Stimulated activated CD4-positive, alpha-beta T cell treated with anti-CD3 and anti-CD28 coated beads, Interleukin-15, amount 100 ng/mL, for 24 hours (primary cell): Measurements from ENCODE around the gene NCKAP1.
"Not testable (repeated sequence)": the region's sequence is repeated elsewhere in the genome, so short reads cannot be mapped to it uniquely, and the experiment has no call there.

Source experiments
- DNase-seq: peaks from one replicate; pipeline ENCODE4 v3.0.0-alpha.2; 2020

Gene NCKAP1

GRCh38 chr2:183035954-183036669 lies 2.1 kb downstream of the NCKAP1 start:
- DNase-seq, result no peak

DNA sequence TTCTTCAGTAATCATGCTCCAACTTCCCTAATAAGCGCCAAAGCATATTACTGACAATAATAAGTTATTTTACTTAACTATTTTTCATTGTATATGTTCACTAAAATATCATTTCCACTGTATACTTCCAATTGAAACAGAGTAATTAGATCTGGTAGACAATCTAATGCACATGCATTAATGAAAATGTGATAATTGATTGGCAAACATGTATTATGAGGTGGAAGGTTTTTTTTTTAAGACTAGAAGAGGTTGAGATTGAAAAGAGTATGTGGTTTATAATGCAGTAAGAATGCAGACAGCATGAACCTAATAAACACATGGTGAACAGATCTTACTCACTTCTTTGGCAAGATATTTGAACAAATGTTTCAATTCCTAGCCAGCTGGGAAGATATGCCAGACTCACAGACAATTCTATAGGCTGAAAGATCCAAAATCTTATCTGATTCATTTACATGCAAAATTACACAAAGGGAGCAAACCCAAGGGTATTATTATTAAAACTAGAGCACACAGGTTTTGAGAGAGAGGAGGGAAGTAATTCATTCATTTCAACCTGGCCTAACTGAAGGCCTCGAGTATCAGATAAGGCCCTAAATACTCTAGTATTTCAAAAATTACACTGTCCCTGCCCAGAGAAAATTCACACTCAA lies 2.8 kb downstream of the NCKAP1 start:
- DNase-seq, result no peak

GRCh38 chr2:183034806-183035205 lies 3.5 kb downstream of the NCKAP1 start:
- DNase-seq, result no peak

GRCh38 chr2:183033951-183034350 lies 4.3 kb downstream of the NCKAP1 start:
- no peak for DNase-seq

GRCh38 chr2:183031911-183032794 lies 6.1 kb downstream of the NCKAP1 start:
- no peak for DNase-seq

DNA sequence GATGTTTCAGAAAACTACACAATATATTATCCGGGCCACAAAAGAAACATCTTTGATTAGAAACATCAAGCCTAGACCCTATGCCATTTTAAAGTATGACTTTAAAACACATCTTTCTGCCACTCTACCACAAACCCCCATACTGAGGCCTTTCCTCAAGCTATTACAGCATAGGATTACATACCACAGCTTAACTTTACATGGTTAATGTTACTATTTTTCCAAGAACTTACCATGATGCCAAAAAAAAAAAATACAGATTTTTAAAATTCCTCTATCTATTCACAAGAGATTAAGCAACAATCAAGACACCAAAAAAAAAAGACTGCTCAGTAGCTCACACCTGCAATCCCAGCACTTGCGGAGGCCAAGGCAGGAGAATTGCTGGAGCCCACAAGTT lies 9.0 kb downstream of the NCKAP1 start:
- DNase-seq, result no peak

- DNase-seq, result no peak
These were observed 10.1 kb downstream of the NCKAP1 start for GRCh38 chr2:183028108-183028507.

GRCh38 chr2:183027443-183027842 lies 10.8 kb downstream of the NCKAP1 start:
- no peak for DNase-seq

- DNase-seq, result no peak
These were observed 11.8 kb downstream of the NCKAP1 start for GRCh38 chr2:183026424-183026823.

- DNase-seq, result no peak
These were observed 12.3 kb downstream of the NCKAP1 start for GRCh38 chr2:183025993-183026392.

GRCh38 chr2:183024339-183025095 lies 13.7 kb downstream of the NCKAP1 start:
- DNase-seq, result no peak

DNA sequence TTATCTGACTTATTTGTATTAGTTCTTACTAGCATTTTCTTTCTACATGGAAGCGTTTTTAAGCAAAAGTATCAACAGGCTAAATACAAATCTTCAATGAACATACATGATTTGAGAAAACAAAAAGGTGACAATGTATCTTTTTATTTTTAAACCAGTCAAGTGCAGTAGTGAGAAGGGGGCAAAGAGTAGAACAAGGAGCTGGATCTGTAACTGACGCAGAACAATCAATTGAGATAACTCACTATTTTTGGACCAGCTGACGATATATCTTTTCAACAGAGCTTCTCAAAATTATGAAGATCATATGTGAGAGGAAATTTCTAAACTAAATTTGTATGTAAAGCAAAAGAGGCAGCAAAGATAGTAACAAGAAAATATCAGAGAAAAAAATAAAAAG lies 15.5 kb downstream of the NCKAP1 start:
- no peak for DNase-seq

DNA sequence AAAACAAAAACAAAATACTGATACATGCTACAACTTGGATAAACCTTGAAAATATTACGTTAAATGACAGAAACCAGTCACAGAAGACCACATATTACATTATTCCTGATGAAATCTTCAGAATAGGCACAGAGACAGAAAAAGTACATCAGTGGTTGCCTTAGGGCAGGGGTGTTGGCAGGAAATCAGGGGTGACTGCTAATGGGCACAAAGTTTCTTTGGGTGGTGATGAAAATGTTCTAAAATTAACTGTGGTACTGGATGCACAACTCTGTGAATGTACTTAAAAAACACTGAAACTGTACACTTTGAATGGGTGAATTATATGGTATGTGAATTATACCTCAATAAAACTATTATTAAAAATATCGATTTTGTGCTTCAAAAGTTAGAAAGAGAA lies 16.6 kb downstream of the NCKAP1 start:
- DNase-seq, result no peak

DNA sequence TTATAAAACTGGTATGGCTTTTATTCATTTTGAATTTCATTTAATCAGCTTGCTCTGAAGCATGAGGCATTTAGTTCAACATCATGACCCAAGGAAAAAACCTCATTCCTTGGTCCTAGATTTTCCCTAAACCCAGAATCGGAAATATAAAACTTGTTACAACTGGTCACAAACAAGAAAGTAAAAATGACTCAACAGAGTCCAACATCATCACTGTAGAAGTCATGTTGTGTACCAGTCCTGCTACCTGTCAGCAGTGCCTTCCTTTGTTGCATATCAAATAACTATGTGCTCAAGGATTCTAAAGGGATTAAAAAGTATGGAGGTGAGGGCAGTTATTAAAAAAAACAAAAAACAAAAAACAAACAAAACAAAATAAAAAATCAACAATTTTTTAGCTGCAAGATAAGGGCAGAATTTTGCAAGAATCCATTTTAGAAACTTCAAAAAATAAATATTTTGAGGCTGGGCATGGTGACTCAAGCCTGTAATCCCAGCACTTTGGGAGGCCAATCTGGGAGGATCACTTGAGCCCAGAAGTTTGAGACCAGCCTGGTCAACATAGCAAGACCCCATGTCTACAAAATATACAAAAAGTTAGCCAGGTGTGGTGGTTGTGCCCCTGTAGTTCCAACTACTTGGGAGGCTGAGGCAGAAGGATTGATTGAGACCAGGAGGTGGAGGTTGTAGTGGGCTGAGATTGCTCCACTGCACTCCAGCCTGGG lies 18.4 kb downstream of the NCKAP1 start:
- DNase-seq, result no peak

GRCh38 chr2:183017845-183018244 lies 20.4 kb downstream of the NCKAP1 start:
- not testable (repeated sequence) for DNase-seq

DNA sequence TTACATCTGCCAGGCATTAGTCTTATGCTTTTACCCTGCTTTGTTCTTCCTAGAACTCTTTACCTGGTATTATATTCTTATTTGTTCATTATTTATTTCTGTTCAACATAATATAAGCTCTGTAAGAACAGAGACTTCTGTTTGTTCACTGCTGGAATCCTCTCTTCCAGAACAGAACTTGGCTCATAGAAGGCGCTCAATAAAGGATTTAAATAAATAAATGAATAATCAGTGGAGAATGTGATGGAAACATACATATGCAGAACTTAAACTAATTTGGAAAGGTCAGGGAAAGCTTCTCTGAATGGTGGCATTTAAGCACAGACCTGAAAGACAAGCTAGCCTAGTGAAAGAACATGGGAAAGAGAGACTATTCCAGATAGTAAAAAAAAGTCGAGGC lies 24.3 kb downstream of the NCKAP1 start:
- DNase-seq, result no peak

DNA sequence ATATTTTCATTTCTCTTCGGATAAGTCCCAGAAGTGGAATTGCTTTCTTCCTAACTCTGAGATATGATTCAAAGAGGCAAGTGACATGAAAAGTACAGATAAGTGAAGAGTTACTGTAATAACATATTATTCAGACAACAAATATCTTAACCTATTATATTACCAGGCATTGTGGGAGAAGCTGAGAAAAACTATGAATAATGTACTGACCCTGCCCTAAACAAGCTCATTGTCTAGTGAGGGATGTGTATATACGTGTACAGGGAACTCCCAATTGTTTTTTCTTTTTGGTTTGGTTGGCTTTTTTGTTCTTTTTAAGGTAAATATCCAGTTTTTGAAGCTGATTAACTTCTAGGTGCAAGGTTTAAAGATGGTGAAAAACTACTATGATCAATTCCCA lies 26.5 kb downstream of the NCKAP1 start:
- DNase-seq, result no peak

- no peak for DNase-seq
These were observed 28.1 kb downstream of the NCKAP1 start for GRCh38 chr2:183010112-183010511.

GRCh38 chr2:183009249-183009899 lies 28.9 kb downstream of the NCKAP1 start:
- DNase-seq, result no peak

DNA sequence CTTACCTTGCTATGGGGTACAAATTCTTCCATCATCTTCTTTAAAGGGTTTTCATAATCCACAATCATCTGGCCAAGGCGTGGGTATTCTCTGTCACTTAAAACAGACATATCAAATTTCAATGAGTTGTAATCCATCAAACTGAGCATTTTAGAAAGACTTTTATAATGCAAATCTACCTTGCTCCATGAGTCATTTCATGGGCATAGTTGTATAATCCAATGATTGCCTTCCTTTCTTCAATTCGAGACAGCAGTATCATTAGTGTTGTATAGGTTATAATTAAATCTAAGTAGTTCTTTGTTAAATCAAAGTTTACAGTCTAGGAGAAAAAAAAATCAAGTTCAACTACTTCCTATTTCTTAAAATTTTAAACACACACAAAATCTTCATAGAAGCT lies 36.3 kb downstream of the NCKAP1 start:
- DNase-seq, result no peak

DNA sequence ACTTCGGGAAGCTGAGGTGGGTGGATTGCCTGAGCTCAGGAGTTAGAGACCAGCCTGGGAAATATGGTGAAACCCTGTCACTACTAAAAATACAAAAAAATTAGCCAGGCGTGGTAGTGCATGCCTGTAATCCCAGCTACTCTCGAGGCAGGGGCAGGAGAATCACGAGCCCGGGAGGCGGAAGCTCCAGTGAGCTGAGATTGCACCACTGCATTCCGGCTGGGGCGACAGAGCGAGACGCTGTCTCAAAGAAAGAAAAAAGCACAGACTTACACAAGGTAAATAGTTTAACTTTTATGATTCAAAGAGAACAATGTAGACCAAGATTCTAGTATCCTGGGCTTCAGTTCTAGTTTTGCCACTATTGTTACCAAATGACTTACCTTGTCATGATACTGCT lies 37.4 kb downstream of the NCKAP1 start:
- no peak for DNase-seq
